ENCODE data around the gene IFNL4.

DNA sequence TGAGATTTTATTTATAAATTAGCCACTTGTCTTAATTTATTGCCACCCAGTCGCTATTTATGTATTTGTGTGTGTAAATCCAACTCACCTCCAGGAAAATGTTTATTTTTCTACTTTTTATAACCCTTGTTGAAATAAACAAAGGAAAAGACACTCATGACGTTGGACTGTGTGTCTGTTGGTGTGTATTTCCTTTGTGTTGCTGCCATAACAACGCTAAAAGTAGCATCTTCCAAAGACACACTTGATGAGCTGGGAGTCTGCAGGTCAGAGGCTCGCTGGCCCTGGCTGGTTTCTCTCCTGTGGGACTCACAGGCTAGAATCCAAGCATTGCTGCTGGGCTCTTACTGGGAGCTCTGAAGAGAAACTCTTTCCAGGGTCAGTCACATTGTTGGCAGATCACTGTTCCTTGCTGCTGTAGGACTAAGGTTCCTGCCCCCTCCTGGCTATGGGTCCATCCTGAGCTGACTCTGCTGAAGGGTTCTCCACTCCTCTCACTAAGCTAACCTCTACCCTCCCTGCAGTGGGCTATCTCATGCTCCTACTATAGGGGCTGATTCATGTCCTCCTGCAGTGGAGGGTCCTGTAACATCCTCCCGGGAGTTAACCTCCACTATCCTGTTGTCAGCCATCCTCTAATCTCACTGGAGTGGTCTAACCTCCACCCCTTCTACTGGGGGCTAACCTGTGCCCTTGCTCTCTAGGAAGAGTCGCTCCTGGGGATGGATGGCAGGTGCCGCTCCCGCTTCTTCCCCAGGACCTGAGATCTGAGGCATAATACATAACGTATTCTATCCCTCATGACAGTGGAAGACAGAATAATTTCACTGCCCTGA is 21.6 kb upstream of the IFNL4 start:
- TF ChIP-seq POLR2AphosphoS5 (IDR thresholded peaks at IDR 0.05) (no peak), EP300 (IDR thresholded peaks at IDR 0.05; ENCODE audit: low read depth) (no peak), POLR2A (IDR thresholded peaks at IDR 0.05) (no peak)
- TF ChIP-seq, protein P1, sequence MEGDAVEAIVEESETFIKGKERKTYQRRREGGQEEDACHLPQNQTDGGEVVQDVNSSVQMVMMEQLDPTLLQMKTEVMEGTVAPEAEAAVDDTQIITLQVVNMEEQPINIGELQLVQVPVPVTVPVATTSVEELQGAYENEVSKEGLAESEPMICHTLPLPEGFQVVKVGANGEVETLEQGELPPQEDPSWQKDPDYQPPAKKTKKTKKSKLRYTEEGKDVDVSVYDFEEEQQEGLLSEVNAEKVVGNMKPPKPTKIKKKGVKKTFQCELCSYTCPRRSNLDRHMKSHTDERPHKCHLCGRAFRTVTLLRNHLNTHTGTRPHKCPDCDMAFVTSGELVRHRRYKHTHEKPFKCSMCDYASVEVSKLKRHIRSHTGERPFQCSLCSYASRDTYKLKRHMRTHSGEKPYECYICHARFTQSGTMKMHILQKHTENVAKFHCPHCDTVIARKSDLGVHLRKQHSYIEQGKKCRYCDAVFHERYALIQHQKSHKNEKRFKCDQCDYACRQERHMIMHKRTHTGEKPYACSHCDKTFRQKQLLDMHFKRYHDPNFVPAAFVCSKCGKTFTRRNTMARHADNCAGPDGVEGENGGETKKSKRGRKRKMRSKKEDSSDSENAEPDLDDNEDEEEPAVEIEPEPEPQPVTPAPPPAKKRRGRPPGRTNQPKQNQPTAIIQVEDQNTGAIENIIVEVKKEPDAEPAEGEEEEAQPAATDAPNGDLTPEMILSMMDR (IDR thresholded peaks at IDR 0.05), result no peak

Measured in transverse colon (tissue), 4 donors.